Heart left ventricle (tissue), 16 donors: ENCODE data around the gene ERGIC1. TPM values are rescaled to one million over a fixed set of nuclear protein-coding genes. Genes with fewer than 3 reads are reported as not detected.
A peak's percentile ranks its signal among the peaks of the same experiment; 100 is the strongest.

ENCODE experiments used
- ATAC-seq, 4 donors: fragments of 200-7000 bp; cut with Tn5 transposase; one replicate each; pipeline ENCODE4 v1.9.1; 2020 to 2022; ENCODE audit warnings: moderate library complexity in 4 of 4, mild to moderate bottlenecking in 3 of 4, moderate number of reproducible peaks in 1 of 4
- DNase-seq, 5 donors: peaks; one replicate each; pipeline ENCODE4 v3.0.0-alpha.2; 2020
- H3K27ac ChIP-seq, 12 donors: fragments of 200-600 bp; sonication (generic) in 4 of 12; one replicate each; pipeline versions ENCODE4 v1.5.0 to v1.8.0; 2016 to 2022; ENCODE audit warnings: mild to moderate bottlenecking in 2 of 12
- H3K27me3 ChIP-seq, 9 donors: fragments of 200-600 bp; sonication (generic) in 2 of 9; one replicate each; pipeline versions ENCODE4 v1.5.1 to v1.8.0; 2016 to 2022; ENCODE audit warnings: mild to moderate bottlenecking in 3 of 9
- H3K36me3 ChIP-seq, 9 donors: fragments of 200-600 bp; sonication (generic) in 2 of 9; one replicate each; pipeline versions ENCODE4 v1.5.0 to v1.8.0; 2018 to 2022; ENCODE audit warnings: mild to moderate bottlenecking in 2 of 9
- H3K4me1 ChIP-seq, 12 donors: fragments of 200-600 bp; sonication (generic) in 4 of 12; one replicate each; pipeline versions ENCODE4 v1.5.0 to v1.8.0; 2016 to 2022; ENCODE audit warnings: mild to moderate bottlenecking in 3 of 12
- H3K4me3 ChIP-seq, 12 donors: fragments of 200-600 bp; sonication (generic) in 4 of 12; one replicate each; pipeline versions ENCODE4 v1.5.0 to v1.8.0; 2017 to 2022; ENCODE audit warnings: mild to moderate bottlenecking in 9 of 12, moderate library complexity in 4 of 12
- H3K9me3 ChIP-seq, 12 donors: fragments of 200-600 bp; sonication (generic) in 4 of 12; one replicate each; pipeline versions ENCODE4 v1.5.0 to v1.8.0; 2016 to 2022; ENCODE audit warnings: mild to moderate bottlenecking in 1 of 12
- CTCF ChIP-seq, 12 donors: fragments of 200-600 bp; sonication (generic) in 4 of 12; IDR thresholded peaks; one replicate each; pipeline versions ENCODE4 v1.5.0 to v1.8.0; 2018 to 2022; ENCODE audit warnings: antibody characterized with exemption in 12 of 12, mild to moderate bottlenecking in 5 of 12
- POLR2A ChIP-seq, 2 donors: fragments of 450-650 bp; IDR thresholded peaks; one replicate each; pipeline ENCODE4 v1.6.1; 2017; ENCODE audit warnings: antibody characterized with exemption in 2 of 2, mild to moderate bottlenecking in 2 of 2, moderate library complexity in 2 of 2
- WGBS, 4 donors: extraction: QIAGEN DNeasy Blood & Tissue Kit in 2 of 4; methylation state at CpG; one replicate each; pipeline versions ENCODE4 v1.1.5 to v1.1.7; 2013 to 2018; 5-methylcytosine and 5-hydroxymethylcytosine counted together
- intact Hi-C, 10 donors: fragments of 100-400 bp; cut with DNase I; formaldehyde crosslinking; loops; one replicate each; pipeline versions ENCODE4 v1.11.1 to v1.14.2; 2022
- polyA plus RNA-seq, 2 donors: library from polyadenylated mRNA; stranded (reverse); fragments of 200-250 nt; gene quantifications; one replicate each; pipeline ENCODE4 v1.2.3, GENCODE V29; 2013
- total RNA-seq, 9 donors: library from RNA; depleted of rRNA in 2 of 9; stranded (reverse); fragments of >200 nt in 2 of 9; fragmentation: NEBNext Ultra II Directional in 3 of 9; extraction: Animal tissue kit (Norgen Biotek cat#: 25700) in 3 of 9; gene quantifications; one replicate each; pipeline versions ENCODE4 v1.1.0 to v1.2.4, GENCODE V29; 2016 to 2023
- donor health status: ischemic (EF 13 %, LVEDD 7.1; RV severe dilation, severe dysfunction).
- donor health status: healthy with polysubstance abuse.
- donor health status: DM: no; HTN: yes; CAD: no.
- donor health status: DM: no; HTN: no; CAD: no.
- donor health status: ischemic (EF 25% LVEDD 6.9; RV normal size, moderate dysfunction).
- donor health status: ischemic (EF 25% LVEDD 5.7; RV mildly dilated, moderate dysfunction).
- donor health status: healthy.
- donor health status: DM: yes; HTN: yes; CAD: no.
- donor health status: ischemic (EF 35%, LVEDD 5.7; RV mildly dilated, moderate dysfunction).
- donor health status: nonischemic (EF 11% LVEDD 7.7; RV severe dilation, severe dysfunction).
- donor health status: DM: yes; HTN: yes; CAD: no.
- donor health status: PGD.
- donor health status: ischemic (EF 29% LVEDD 5.4; RV normal size, mild dysfunction).
- donor health status: nonischemic (EF 23%, LVEDD 6.1; RV moderate dilation, normal function).

ERGIC1 gene
- total and polyA plus RNA-seq, 11 donors: 66.6 to 115 (median 84.9) TPM

- 57 to 75% (median 67%) methylated on average over 6 to 9 of the region's 9 CpGs for WGBS, 4 donors
- no peak for TF ChIP-seq POLR2A (IDR thresholded peaks at IDR 0.05)
- TF ChIP-seq CTCF (IDR thresholded peaks at IDR 0.05): peak in 7 of 12 donors; percentile 16 to 46 (median 25)
- no peak overlapping the region for H3K4me3 ChIP-seq
- peak; percentile 55 to 86 (median 73) for DNase-seq
- no peaks in the 10 kb centered on the region for H3K9me3 ChIP-seq
- no peaks in the 10 kb centered on the region for H3K27me3 ChIP-seq
- intact Hi-C loops: loop anchor here in 1 of 10 donors (2.0 kb wide), 1 partner anchor 196 kb away; no protein-coding TSS in a partner anchor
- peaks cover 0 to 38% (median 19%) of the 10 kb centered on the region in 9 donors for H3K36me3 ChIP-seq
- peak; percentile 63 to 83 (median 70) for ATAC-seq
- peak overlapping the region; percentile 28 to 83 (median 62) for H3K27ac ChIP-seq
- H3K4me1 ChIP-seq: peaks cover 0 to 35% (median 15%) of the 10 kb centered on the region in 12 donors
Measured at GRCh38 chr5:172910828-172911627, 77.0 kb downstream of the ERGIC1 start.

- H3K9me3 ChIP-seq: no peaks in the 10 kb centered on the region
- intact Hi-C loops: loop anchor here in 1 of 10 donors (2.0 kb wide), 1 partner anchor 197 kb away; no protein-coding TSS in a partner anchor
- no peak for TF ChIP-seq POLR2A (IDR thresholded peaks at IDR 0.05)
- TF ChIP-seq CTCF (IDR thresholded peaks at IDR 0.05): no peak
- H3K36me3 ChIP-seq: peaks cover 0 to 43% (median 24%) of the 10 kb centered on the region in 9 donors
- no peak overlapping the region for H3K4me3 ChIP-seq
- DNase-seq (no peak), ATAC-seq (no peak)
- WGBS, 4 donors: 38 to 57% (median 47%) methylated on average over 2 of the region's 2 CpGs
- H3K4me1 ChIP-seq: peaks cover 0 to 29% (median 13%) of the 10 kb centered on the region in 12 donors
- H3K27ac ChIP-seq: peak overlapping the region; percentile 28 to 83 (median 62)
- no peaks in the 10 kb centered on the region for H3K27me3 ChIP-seq
Measured at GRCh38 chr5:172911628-172911880, 77.5 kb downstream of the ERGIC1 start.

- H3K27ac ChIP-seq: peak overlapping the region in 9 of 12 donors; percentile 49 to 83 (median 69)
- peak in 1 of 4 donors; percentile 26 for ATAC-seq
- DNase-seq: no peak
- TF ChIP-seq CTCF (IDR thresholded peaks at IDR 0.05): no peak
- TF ChIP-seq POLR2A (IDR thresholded peaks at IDR 0.05): no peak
- H3K27me3 ChIP-seq: no peaks in the 10 kb centered on the region
- H3K36me3 ChIP-seq: peaks cover 0 to 47% (median 28%) of the 10 kb centered on the region in 9 donors
- WGBS, 4 donors: 52 to 75% (median 67%) methylated on average over 1 of the region's 1 CpG
- intact Hi-C loops: loop anchor here in 1 of 10 donors (2.0 kb wide), 1 partner anchor 197 kb away; no protein-coding TSS in a partner anchor
- peaks cover 0 to 25% (median 12%) of the 10 kb centered on the region in 12 donors for H3K4me1 ChIP-seq
- no peak overlapping the region for H3K4me3 ChIP-seq
- no peaks in the 10 kb centered on the region for H3K9me3 ChIP-seq
Measured at GRCh38 chr5:172911976-172912375, 77.9 kb downstream of the ERGIC1 start.

GRCh38 chr5:172913117-172913850 is 79.2 kb downstream of the ERGIC1 start:
- Histone ChIP-seq H3K27me3 (no peaks in the 10 kb centered on the region), H3K4me1 (peaks cover 0 to 25% (median 12%) of the 10 kb centered on the region in 12 donors), H3K4me3 (no peak overlapping the region), H3K9me3 (no peaks in the 10 kb centered on the region), H3K36me3 (peaks cover 0 to 59% (median 37%) of the 10 kb centered on the region in 9 donors), H3K27ac (peak overlapping the region in 6 of 12 donors; percentile 15 to 72 (median 43))
- ATAC-seq (peak; percentile 19 to 52 (median 42)), DNase-seq (peak in 2 of 5 donors; percentile 40 to 54)
- WGBS, 4 donors: 56 to 68% (median 65%) methylated on average over 11 of the region's 11 CpGs
- no peak for TF ChIP-seq POLR2A (IDR thresholded peaks at IDR 0.05)
- no peak for TF ChIP-seq CTCF (IDR thresholded peaks at IDR 0.05)
- intact Hi-C loops: no loop called here
